Astrocyte of the cerebellum (primary cell): ENCODE data around the gene MISP3.

ENCODE experiments used
- DNase-seq: peaks from one replicate; pipeline ENCODE4 v3.0.0-alpha.2; 2011; ENCODE audit warnings: low read depth
- H3K4me3 ChIP-seq: 2 replicates; pipeline ENCODE4 v1.5.1; 2011; ENCODE audit warnings: mild to moderate bottlenecking, low read depth, low read length, moderate library complexity
- in situ Hi-C: cut with HindIII; loops from 2 replicates; pipeline ENCODE4 v1.10.0; 2017; ENCODE audit warnings: low sequenced_read_pairs
- TF ChIP-seq, protein P1 (sequence below): IDR thresholded peaks from 2 replicates; pipeline ENCODE4 v1.5.1; 2012; ENCODE audit warnings: low read length, low read depth, moderate library complexity, mild to moderate bottlenecking; ENCODE audit errors: missing control alignments

Gene MISP3

GRCh38 chr19:14066134-14066533 is 6.5 kb upstream of the MISP3 start:
- in situ Hi-C loops: no loop called here
- TF ChIP-seq, protein P1, sequence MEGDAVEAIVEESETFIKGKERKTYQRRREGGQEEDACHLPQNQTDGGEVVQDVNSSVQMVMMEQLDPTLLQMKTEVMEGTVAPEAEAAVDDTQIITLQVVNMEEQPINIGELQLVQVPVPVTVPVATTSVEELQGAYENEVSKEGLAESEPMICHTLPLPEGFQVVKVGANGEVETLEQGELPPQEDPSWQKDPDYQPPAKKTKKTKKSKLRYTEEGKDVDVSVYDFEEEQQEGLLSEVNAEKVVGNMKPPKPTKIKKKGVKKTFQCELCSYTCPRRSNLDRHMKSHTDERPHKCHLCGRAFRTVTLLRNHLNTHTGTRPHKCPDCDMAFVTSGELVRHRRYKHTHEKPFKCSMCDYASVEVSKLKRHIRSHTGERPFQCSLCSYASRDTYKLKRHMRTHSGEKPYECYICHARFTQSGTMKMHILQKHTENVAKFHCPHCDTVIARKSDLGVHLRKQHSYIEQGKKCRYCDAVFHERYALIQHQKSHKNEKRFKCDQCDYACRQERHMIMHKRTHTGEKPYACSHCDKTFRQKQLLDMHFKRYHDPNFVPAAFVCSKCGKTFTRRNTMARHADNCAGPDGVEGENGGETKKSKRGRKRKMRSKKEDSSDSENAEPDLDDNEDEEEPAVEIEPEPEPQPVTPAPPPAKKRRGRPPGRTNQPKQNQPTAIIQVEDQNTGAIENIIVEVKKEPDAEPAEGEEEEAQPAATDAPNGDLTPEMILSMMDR: no peak
- no peak overlapping the region for H3K4me3 ChIP-seq
- no peak for DNase-seq

DNA sequence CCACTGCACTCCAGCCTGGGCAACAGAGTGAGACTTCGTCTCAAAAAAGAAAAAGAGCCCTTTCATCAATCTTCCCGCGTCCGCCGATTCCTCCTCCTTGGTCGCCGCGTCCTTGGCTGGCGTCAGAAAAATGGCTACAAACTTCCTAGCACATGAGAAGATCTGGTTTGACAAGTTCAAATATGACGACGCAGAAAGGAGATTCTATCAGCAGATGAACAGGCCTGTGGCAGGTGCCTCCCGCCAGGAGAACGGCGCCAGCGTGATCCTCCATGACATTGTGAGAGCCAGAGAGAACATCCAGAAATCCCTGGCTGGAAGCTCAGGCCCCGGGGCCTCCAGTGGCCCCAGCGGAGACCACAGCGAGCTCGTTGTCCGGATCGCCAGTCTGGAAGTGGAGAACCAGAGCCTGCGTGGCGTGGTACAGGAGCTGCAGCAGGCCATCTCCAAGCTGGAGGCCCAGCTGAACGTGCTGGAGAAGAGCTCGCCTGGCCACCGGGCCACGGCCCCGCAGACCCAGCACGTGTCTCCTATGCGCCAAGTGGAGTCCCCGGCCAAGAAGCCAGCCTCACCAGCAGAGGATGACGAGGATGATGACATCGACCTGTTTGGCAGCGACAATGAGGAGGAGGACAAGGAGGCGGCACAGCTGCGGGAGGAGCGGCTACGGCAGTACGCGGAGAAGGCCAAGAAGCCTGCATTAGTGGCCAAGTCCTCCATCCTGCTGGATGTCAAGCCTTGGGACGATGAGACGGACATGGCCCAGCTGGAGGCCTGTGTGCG is 2.1 kb upstream of the MISP3 start:
- TF ChIP-seq, protein P1: no peak
- H3K4me3 ChIP-seq: no peak overlapping the region
- in situ Hi-C loops: no loop called here
- DNase-seq: no peak

DNA sequence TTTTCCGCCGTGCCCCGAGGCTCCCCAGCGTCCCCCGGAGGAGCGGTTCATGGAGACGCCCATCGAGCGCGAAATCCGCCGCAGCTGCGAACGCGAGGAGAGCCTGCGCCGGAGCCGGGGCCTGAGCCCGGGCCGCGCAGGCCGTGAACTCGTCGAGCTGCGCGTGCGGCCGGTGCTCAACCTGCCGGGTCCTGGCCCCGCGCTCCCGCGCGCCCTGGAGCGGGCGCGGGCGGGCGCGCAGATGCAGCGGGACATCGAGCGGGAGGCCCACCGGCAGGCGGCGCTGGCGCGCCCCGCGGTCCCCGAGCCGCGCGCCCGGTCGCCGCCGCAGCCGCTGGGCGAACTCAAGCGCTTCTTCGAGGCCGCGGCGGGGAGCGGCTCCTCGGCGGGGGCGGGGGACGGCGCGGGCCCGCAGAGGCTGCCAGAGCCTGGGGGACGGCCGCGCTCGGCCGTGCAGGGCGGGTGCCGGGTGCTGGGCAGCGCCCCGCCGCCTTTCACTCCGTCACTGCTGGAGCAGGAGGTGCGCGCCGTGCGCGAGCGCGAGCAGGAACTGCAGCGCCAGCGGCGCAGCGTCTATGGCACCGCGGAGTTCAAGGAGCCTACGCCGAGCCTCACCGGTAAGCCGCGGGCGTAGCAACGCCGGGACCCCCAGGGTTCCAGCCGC is 807 bp downstream of the MISP3 start:
- TF ChIP-seq, protein P1: peak; percentile 17
- H3K4me3 ChIP-seq: peak overlapping the region; percentile 55
- in situ Hi-C loops: no loop called here
- DNase-seq: no peak

DNA sequence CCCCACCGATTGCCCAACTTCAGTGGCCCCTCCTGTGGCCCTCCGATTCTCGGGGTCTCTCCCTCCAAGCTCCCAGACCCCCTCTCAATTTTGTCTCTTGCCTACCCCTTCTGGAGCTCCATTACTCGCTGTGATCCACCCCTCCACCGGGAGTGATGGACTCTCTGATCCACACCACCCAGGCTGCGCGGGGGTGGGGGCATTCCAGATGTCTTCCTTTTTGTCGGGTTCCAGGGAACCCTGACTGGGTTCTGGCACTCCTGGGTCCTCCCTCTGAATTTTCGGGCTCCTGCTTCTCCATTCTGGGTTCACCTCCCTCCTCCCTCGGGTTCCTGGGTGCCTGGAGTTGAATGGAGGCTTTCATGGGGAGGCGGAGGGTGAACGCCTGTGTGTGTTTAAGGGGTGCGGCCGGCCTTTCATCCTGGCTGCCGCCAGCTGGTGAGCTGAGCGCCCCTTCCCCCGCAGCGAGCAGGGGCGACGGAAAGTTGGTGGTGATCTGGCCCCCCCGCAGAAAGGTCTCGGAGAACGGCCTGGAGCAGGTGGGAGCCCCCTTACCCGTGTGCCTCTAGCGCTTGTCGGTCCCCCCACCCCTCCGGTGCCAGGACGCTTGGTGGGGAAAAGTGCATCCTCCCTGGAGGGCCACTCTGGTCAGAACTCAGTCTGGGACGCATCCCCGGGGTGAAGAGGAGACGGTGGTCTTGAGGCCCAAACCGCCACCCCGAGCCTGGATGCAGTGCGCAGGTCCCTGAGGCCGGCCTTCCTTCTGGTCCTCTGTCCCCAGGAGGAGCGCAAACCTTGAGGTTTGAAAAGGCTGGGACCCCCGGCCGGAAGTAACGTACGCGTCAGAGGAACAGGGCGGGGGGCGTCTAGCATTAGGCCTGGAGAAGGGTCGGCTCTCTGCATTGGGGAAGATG is 1.6 kb downstream of the MISP3 start:
- H3K4me3 ChIP-seq: peak overlapping the region; percentile 55
- in situ Hi-C loops: no loop called here
- TF ChIP-seq, protein P1: no peak
- DNase-seq: no peak

- no peak for DNase-seq
- TF ChIP-seq, protein P1: no peak
- H3K4me3 ChIP-seq: no peak overlapping the region
- in situ Hi-C loops: loop anchor here (5.0 kb wide), 2 partner anchors 59 to 191 kb away; partner anchors contain the start of gene ASF1B
These were observed 5.8 kb downstream of the MISP3 start for GRCh38 chr19:14078411-14078810.

DNA sequence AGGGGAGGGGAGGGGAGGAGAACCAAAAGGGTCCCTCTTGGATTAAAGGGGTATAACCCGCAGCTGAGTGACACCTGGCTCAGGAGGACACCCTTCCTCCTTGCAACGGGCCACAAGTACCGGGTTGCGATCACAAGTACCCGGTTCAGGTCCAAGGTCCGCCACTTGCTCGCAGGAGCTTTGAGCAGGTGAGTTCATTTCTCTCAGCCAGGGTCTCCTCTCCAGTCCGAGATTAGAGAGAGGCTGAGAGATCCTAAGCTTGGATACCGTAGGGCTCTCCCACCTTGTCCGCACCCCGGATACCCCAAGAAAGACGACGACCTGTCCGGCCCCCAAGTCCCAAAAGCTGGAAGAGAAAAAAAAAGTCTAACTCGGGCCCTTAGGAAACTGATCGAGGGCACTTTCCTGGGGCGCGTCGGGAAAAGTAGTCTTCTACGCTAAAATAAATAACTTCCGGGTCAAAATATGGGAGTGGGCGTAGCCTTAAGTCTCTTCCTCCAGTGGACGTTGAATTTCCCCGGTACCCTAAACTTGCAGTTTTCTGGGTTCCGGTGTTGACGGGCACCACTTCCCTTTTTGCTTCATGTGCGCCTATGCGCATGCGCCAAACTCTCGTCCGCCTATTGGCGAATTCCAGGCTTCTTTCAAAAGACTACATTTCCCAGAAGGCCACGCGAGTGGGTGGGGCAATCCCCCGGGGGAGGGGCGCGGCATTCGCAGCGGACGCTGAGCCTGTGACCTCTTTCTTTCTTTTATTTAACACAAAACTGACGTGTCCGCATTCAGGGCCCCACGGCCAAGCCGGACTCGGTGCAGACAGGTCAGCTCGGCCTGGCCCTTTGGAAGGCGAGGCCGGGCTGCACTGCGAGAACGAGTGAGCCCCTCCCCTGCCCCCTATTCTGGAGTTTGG is 8.6 kb downstream of the MISP3 start:
- in situ Hi-C loops: no loop called here
- DNase-seq: peak; percentile 99
- peak overlapping the region; percentile 66 for H3K4me3 ChIP-seq
- TF ChIP-seq, protein P1: no peak
